Islet precursor cell (in vitro differentiated cells): ENCODE measurements around the gene TBATA.
"Not testable (repeated sequence)": the region's sequence is repeated elsewhere in the genome, so short reads cannot be mapped to it uniquely, and the experiment has no call there.

Source experiments
- DNase-seq: peaks from one replicate; pipeline ENCODE4 v3.0.0-alpha.2; 2018

Gene TBATA

GRCh38 chr10:70778267-70778924 lies 6.8 kb downstream of the TBATA start:
- DNase-seq = peak; percentile 54

- peak; percentile 45 for DNase-seq
Measured at GRCh38 chr10:70777063-70777875, 7.9 kb downstream of the TBATA start.

DNA sequence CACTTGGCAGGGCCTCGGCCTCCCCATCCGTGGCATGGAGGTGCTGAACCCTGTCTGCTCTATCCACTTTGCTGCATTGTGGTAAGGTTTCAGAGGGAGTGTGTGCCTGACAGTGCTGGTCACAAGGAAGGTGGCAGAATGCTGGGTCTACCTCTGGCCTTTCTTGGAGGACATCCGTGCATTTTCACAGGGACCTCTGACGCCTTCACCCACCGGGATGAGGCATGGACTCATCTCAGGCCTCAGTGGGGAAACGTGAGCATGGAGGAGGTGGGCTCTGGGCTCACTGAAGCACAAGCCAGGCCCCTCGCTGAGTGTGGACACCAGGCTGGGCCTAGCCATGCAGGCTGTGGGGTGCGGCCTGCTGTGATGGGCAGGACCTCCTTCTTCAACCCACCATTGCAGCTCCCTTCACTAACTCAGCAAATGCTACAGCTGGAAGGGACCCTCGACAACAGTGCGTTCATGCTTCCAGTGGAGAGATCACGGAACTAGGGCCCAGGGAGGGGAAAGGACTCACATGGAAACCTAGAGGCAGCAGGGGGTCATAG lies 8.6 kb downstream of the TBATA start:
- DNase-seq = peak; percentile 42

DNA sequence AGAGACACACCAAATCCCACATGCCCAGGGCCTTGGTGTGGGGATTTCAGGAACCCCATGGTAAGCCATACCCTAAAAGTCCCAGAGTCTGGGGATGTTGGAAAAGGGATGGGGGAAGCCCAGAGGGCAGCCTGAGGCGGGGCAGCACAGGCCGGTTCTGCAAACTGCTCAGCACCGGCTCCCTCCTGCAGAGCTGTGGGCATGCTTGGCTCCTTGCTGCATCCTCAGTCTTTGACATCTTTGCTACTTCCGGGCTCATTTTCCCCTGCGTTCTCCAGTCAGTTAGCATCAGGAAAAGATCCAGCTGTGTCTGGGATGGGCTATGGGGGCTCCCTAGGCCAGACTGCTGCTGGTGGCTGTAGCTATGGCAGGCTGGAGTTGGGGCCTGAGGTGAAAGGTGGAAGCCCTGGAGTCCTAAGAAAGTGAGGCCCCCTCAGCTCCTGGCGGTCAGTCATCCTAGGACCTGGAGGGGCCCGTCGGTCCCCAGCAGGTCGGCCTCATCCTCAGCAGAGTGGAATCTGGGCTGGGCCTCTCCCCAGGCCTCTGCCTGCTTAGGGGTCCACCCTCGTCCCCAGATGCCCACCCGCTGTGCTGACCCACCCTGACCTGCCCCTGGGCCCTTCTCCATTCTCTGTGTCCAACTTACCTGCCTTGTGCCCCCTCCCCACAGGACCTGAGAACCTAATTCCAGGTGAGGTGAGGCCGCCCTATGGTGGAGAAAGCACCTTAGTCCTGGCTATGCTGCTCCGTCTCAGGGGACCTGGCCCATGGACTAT lies 9.3 kb downstream of the TBATA start:
- DNase-seq = peak; percentile 50

GRCh38 chr10:70774810-70775678 lies 10.1 kb downstream of the TBATA start:
- peak; percentile 55 for DNase-seq

GRCh38 chr10:70773965-70774809 lies 11.0 kb downstream of the TBATA start:
- peak; percentile 50 for DNase-seq

DNA sequence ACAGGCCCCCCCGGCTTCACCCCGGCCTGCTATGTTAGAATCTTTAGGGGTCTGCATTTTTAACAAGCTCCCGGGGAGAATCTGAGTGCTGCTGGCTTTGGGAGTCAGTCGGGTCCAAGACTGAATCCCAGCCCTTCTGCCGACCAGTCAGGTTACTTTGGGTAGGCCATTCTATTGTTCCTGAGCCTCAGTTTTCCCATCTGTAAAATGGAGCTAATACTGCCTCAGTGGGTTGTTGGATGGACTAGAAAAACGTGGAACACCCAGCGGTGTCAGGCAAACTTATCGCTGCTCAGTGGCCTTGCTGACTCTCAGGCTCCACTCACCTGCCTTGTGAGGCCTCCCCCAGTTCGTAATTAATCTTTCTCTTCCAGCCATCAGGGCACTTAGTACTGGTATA lies 11.7 kb downstream of the TBATA start:
- no peak for DNase-seq

GRCh38 chr10:70772627-70773026 lies 12.6 kb downstream of the TBATA start:
- DNase-seq = peak; percentile 52

DNA sequence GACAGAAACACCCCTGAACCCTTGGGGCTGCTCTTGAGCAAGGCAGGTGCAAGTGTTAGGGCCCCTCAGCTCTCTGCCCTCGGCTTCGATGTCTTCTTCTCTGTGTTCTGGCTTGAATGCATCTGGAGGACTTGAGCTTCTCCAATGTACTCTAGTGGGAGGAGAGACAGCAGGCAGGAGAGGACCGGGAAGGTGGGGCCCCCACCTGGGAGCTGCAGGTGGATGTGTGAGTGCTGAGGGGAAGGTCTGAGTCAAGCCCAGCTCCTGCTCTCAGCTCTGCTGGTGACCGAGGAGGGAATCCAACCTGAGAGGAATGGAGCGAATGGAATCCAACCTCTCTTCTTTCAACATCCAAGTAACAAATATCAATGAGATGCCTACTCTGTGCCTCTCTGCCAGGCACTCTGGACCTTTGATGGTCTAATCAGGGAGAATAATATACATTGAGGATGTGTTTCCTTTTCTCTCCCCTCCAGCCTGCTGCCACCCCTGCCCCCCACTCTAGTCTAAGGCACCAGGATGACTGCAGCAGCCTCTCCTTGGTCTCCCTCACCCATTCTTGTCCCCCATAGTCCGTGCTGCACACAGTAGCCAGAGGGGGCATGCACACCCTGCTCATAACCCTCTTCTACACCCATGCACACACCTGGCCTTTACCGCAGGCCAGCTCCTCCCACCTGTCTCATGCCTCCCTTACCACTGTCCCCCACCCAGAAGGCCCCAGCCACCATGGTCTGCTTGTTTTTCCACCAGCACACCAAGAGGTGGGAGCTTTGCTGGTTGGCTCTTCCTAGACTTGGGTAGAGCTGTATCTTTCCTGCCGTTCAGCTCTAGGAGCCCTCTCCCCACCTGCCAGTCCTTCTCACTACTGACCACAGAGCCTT lies 13.6 kb downstream of the TBATA start:
- peak; percentile 43 for DNase-seq

DNA sequence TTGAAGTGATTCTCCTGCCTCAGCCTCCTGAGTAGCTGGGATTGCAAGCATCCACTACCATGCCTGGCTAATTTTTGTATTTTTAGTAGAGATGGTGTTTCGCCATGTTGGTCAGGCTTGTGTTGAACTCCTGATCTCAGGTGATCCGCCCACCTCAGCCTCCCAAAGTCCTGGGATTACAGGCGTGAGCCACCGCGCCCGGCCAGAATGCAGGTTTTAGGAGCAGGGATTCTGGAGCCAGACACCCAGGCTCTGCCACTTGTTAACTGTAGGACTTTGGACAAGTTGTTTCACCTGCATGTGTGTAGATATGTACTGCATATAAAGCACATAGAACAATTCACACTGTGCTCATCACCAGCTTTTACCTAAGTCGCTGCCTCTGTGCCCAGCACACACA lies 14.7 kb downstream of the TBATA start:
- DNase-seq = not testable (repeated sequence)

- no peak for DNase-seq
Measured at GRCh38 chr10:70770001-70770400, 15.2 kb downstream of the TBATA start.

DNA sequence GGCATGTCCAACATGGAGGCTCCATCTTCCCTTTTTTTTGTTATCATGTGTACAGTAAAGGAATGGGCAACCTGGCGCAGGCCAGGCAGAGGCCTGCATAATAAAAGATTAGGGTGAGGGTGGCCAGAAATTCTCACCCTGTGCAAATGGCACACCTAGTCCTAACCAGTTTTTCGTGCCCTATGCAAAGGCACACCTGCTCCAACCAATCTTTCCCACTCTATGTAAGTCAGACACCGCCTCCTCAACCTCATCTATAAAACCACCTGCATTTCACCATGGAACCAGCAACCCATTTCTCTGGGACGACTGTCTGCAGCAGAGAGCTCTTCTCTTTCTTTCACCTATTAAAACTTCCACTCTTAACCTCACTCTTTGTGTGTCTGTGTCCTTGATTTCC lies 16.1 kb downstream of the TBATA start:
- DNase-seq = no peak

- not testable (repeated sequence) for DNase-seq
Measured at GRCh38 chr10:70768026-70768685, 17.0 kb downstream of the TBATA start.

- DNase-seq = peak; percentile 35
Measured at GRCh38 chr10:70765794-70766594, 19.2 kb downstream of the TBATA start.

- no peak for DNase-seq
Measured at GRCh38 chr10:70763567-70763966, 21.6 kb downstream of the TBATA start.

DNA sequence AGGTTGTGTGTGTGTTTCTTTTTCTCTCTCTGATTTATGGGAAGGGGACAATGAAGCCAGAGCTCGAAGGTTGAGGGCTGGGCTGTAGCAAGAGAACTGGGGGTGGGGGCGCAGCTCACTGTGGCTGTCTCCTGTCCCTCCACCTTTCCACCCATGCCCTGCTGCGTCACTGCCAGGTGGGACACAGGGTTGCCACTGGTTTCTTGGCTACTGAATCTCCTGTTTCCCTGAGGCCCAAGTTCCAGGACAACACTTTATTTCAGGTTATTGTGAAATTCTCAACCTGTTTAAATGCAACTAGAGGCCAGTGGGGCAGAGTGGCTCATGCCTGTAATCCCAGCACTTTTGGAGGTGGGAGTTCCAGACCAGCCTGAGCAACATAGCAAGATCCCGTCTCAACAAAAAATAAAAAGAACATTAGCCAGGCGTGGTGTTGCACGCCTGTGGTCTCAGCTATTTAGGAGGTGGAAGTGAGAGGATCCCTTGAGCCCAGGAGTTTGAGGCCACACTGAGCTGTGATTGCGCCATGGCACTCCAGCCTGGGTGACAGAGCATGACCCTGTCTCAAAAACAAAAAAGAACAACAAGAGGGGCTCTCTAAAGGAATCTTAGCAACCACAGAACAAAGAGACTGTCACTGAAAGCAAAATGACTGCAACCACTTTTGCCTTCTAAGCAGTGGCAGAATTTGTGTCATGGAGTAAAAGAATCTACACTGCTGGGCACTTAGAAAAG lies 22.6 kb downstream of the TBATA start:
- no peak for DNase-seq

- no peak for DNase-seq
Measured at GRCh38 chr10:70761727-70762350, 23.3 kb downstream of the TBATA start.
